RKO (cell line): ENCODE results near the gene AP2A2.

ENCODE experiments used
- DNase-seq: peaks from one replicate; pipeline ENCODE4 v3.0.0-alpha.2; 2016; ENCODE audit warnings: low spot score

The AP2A2 gene

DNA sequence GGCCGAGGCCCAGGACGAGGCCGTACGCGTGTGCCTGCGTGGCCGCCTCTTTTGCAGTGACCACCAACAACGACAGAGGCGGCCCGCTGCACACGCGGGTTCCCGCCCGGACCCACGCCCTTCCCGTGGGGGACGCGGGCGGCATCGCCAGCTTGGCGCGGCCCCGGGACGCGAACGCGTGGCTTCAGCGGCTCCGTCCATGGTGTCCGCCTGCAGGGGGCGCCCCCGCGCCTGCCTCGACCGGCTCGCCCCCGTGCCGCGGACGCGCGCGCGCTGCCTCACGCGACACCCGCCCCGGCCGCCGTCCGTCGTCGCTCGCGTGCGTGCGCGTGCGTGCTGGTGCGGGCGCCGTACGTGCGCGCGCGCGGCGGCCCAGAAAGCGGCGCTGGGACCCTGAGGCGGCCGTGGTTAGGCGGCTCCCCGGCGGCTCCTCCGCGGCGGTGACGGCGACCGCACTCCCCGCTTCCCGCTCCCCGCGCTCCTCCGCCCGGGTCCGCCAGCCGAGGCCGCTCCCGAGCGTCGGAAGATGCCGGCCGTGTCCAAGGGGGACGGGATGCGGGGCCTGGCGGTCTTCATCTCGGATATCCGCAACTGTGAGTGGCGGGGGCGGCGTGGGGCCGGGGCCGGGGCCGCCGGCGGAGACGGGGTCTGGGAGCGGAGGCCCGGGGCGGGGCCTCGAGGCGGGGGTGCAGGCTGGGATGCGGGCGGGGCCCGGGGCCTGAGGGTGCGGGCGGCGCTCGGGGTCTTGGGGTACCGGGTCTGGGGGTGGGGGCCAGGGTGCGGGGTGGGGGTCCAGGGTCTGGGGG, at the start of gene AP2A2:
Gene AP2A2, plus strand, starts transcription at position 375 of the 806 bp plus-strand sequence. Its CDS starts 152 bp downstream, at position 527.
- DNase-seq, result peak; percentile 89

DNA sequence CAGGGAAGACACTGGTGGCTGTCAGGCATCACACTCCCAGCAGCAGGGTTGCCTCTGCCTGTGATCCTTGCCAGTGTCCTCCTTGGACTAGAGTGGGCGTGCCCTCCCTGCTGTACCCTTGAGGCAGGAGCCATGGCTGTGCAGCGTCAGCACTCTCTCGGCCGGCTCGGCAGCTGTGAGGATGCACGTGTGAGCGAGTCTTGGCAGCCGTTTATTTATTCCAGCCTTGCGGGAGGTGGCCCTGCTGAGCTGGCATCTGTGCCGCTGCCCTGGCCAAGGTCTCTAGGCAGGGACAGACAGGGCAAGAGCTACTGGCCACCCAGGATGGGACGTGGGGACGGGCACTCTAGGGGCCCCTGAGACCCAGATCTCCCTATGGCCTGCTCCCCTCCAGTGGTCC, 49.1 kb upstream of the AP2A2 start:
- no peak for DNase-seq

DNA sequence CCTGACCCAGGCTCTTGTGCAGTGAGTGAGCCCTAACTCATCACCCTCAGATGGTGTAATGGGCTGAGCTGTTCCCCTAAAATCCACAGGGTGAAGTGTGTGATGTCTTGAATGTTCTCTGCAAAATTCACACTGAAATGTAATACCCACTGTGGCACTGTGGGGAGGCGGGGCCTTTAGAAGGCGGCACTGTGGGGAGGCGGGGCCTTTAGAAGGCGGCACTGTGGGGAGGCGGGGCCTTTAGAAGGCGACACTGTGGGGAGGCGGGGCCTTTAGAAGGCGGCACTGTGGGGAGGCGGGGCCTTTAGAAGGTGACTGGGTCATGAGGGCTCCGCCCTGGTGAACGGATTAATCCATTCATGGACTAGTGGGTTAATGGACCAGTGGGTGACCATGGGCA, 48.1 kb upstream of the AP2A2 start:
- peak; percentile 70 for DNase-seq

GRCh38 chr11:880447-880846, 45.2 kb upstream of the AP2A2 start:
- no peak for DNase-seq

DNA sequence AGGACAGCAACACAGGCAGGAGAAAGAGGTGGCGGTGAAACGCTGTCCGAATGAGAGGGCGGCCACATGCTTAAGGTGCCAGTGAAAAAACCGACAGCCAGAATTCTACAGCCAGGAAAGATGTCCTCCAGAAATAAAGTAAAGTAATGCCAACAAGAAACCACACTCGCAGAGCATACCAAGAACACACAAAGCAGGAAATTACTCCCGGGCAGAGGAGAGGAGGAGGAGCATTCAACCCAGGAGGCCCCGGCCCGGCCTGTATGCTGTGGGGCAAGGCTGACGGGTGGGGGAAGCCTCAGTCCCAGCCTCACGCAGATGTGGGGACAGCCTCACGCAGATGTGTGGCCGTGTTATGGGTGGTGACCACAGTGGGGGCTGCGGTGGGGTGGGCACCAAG, 43.1 kb upstream of the AP2A2 start:
- no peak for DNase-seq

GRCh38 chr11:883527-883926, 42.1 kb upstream of the AP2A2 start:
- DNase-seq, result no peak

DNA sequence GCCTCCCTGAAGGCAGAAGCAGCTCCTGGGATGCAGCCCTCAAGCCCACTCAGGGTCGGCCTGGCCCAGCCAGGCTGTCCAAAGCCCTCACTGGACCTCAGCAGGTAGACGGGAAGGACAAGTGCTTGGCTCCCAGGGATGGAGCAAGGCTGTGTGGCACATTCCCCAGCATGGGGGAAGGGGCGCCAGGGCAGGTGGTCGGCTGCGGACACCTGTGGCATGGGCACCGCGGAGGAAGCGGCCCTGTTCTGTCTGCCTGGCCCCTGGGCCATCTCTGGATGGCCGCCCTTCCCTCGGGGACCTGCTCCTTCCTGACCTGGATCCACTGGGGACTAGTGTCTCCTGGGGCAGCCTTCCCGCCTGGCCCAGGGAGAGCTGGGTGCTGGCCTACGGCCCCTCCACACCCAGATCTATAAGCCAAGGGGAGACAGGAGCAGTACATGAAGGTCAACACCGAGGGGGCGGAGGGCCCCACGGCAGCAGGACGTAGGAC, 41.0 kb upstream of the AP2A2 start:
- no peak for DNase-seq

- no peak for DNase-seq
Measured at GRCh38 chr11:886568-886967, 39.1 kb upstream of the AP2A2 start.

DNA sequence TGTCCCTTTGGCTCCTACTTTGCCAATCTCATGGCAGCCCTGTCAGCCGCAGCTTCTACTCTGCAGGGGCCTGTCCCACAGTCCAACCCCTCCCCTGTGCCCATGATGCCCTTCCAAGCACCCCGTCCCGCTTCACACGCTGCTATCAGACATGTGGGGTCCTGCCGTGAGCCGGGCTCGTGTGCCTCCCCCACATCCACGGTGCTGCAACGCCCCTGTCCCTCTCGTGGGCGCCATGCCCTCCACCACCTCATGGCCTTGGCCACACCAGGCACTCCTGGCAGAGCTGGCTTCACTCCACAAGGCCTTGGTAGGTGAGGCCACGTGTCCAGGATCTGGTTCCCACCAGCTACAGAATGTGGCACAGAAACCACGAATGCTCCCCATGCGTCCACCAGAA, 38.1 kb upstream of the AP2A2 start:
- no peak for DNase-seq

DNA sequence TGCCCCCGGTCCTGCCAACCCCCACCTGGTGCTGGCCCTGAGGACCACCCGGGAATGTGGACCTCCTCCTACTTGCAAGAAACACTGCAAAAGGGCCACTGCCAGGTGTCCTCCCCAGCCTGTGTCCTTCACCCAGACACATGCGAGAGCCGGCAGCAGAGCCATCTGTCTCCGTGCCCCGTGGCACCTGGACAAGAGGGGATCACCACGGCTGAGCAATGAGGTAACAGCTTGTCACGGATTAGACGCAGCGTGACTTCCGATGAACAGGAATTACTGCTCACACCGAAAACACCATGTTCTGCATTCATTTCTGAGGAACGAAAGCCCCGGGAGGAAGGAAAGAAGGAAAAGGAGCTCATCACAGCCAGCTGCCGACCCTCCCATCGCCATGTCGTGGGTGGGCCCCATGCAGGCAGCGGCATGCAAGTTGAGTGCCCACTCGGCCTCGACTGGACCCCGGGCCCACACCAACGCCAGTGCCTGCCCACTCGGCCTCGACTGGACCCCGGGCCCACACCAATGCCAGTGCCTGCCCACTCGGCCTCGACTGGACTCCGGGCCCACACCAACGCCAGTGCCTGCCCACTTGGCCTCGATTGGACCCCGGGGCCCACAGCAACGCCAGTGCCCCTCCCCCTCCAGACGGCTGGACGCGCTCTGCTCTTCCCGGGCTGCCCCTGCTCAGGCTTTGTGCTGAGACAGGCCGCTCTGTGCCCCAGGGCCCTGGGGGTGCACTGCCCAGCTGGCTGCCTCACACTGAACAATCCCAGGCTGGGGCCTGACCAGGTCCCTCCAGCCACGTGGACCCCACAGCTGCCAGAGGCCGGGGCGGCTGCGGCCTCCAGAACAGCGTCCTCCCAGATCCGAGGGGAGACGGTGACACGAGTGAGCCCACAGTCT, 37.1 kb upstream of the AP2A2 start:
- DNase-seq, result no peak

GRCh38 chr11:889257-889656, 36.4 kb upstream of the AP2A2 start:
- no peak for DNase-seq

- DNase-seq, result no peak
Measured at GRCh38 chr11:889687-890475, 35.8 kb upstream of the AP2A2 start.

DNA sequence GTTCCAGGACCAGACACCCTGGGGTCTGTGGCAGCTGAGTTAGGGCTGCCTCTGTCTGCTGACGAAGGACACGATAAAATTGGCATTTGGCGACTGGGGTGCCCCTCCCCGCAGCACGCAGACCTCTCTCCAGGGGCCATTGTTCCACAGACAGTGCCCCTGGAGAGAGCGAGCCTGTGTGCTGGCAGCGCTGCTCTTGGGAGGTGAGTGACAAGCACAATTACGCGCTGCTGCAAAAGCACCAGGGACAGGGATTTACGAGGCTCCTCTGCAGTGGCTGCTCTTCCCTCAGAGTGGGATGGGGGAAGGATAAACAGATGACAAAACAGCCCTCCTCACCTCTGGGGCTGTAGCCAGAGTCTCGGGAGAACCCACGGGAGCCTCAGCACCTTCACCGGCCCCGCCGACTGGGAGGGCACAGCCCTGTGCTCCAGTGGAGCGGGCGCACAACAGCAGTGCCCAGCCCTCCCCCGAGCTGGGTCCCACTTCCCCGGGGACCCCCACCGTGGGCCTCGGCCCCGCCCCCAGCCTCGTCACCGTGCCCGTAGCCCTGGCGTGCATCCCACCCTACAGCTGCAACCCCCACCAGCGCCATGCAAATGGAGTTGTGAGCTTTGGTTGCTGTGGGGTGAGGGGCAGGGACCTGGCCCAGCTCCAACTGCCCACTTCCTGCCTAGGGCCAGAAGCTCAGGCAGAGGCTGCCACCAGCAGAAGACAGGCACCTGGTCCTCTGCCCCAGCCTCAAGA, 34.7 kb upstream of the AP2A2 start:
- no peak for DNase-seq

GRCh38 chr11:893008-893654, 32.5 kb upstream of the AP2A2 start:
- DNase-seq, result no peak

GRCh38 chr11:894575-895201, 31.0 kb upstream of the AP2A2 start:
- no peak for DNase-seq

- DNase-seq, result no peak
Measured at GRCh38 chr11:895331-896110, 30.1 kb upstream of the AP2A2 start.

- no peak for DNase-seq
Measured at GRCh38 chr11:897253-898142, 28.2 kb upstream of the AP2A2 start.

DNA sequence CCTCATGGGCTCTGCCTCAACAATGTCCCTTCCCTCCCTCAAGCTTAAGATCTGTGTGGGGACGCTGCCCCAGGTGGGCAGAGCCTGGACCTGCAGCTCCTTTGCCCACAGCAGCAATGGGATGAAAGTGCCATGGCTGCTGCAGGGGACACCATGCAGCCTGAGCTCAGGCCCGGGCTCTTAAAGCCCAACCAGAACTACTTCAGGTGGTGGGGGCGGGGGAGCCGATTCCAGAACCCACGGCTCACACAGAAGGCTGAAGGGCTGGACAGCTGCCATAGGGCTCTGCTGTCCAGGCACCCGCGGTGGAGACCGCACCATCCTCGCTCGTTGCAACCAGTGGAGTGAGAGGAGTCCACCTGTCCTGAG, 27.5 kb upstream of the AP2A2 start:
- DNase-seq, result peak; percentile 43
